Loucy (cell line): ENCODE measurements around the gene OR8A1.

Source experiments
- H2AFZ ChIP-seq: fragments of 200-600 bp; sonication (generic); 2 replicates; pipeline ENCODE4 v1.6.0; 2016; ENCODE audit warnings: antibody characterized with exemption, mild to moderate bottlenecking, low read length, moderate library complexity
- H3F3A ChIP-seq: fragments of 200-600 bp; 2 replicates; pipeline ENCODE4 v1.6.0; 2016; ENCODE audit warnings: antibody characterized with exemption, low read depth, mild to moderate bottlenecking
- H3K27me3 ChIP-seq: fragments of 200-600 bp; sonication (generic); 2 replicates; pipeline ENCODE4 v1.6.1; 2014; ENCODE audit warnings: low read length, mild to moderate bottlenecking; ENCODE audit not compliant: insufficient read depth, poor library complexity, severe bottlenecking
- H3K36me3 ChIP-seq: fragments of 200-600 bp; sonication (generic); 2 replicates; pipeline ENCODE4 v1.6.1; 2016; ENCODE audit warnings: low read length; ENCODE audit not compliant: insufficient read depth
- H3K4me1 ChIP-seq: fragments of 200-600 bp; sonication (generic); 2 replicates; pipeline ENCODE4 v1.5.1; 2014; ENCODE audit warnings: low read length, mild to moderate bottlenecking; ENCODE audit not compliant: insufficient read depth, poor library complexity, severe bottlenecking
- H3K4me2 ChIP-seq: fragments of 200-600 bp; sonication (generic); 2 replicates; pipeline ENCODE4 v1.6.0; 2014; ENCODE audit warnings: antibody characterized with exemption, low read length, low read depth, mild to moderate bottlenecking; ENCODE audit not compliant: poor library complexity, severe bottlenecking
- H3K4me3 ChIP-seq: fragments of 200-600 bp; sonication (generic); 2 replicates; pipeline ENCODE4 v1.5.1; 2014; ENCODE audit warnings: low read length, mild to moderate bottlenecking, mixed read lengths; ENCODE audit not compliant: poor library complexity, severe bottlenecking
- H3K79me2 ChIP-seq: fragments of 200-600 bp; sonication (generic); 2 replicates; pipeline ENCODE4 v1.6.1; 2014; ENCODE audit warnings: low read length; ENCODE audit not compliant: insufficient read depth
- H3K9ac ChIP-seq: fragments of 200-600 bp; sonication (generic); 2 replicates; pipeline ENCODE4 v1.6.0; 2014; ENCODE audit warnings: mild to moderate bottlenecking, low read depth, low read length, moderate library complexity; ENCODE audit not compliant: poor library complexity, severe bottlenecking
- H3K9me2 ChIP-seq: fragments of 200-600 bp; sonication (generic); replicated peaks from 2 replicates; pipeline ENCODE4 v1.6.1; 2016; ENCODE audit warnings: low read depth, low read length, mixed read lengths
- H3K9me3 ChIP-seq: fragments of 200-600 bp; sonication (generic); 2 replicates; pipeline ENCODE4 v1.6.1; 2014; ENCODE audit warnings: mild to moderate bottlenecking, antibody characterized with exemption, low read length, low read depth; ENCODE audit not compliant: insufficient read depth
- H4K20me1 ChIP-seq: fragments of 200-600 bp; sonication (generic); 2 replicates; pipeline ENCODE4 v1.6.0; 2014; ENCODE audit warnings: antibody characterized with exemption, low read length, mild to moderate bottlenecking; ENCODE audit not compliant: insufficient read depth, poor library complexity, severe bottlenecking
- CTCF ChIP-seq: fragments of 200-600 bp; sonication (generic); conservative IDR thresholded peaks from 2 replicates; pipeline ENCODE4 v1.5.1; 2014; ENCODE audit warnings: mild to moderate bottlenecking, antibody characterized with exemption, low read length
- EZH2phosphoT487 ChIP-seq: fragments of 200-600 bp; IDR thresholded peaks from 2 replicates; pipeline ENCODE4 v1.6.1; 2018; ENCODE audit warnings: antibody characterized with exemption, mild to moderate bottlenecking, moderate library complexity, borderline replicate concordance

Gene OR8A1

GRCh38 chr11:124583781-124584180 is 14.0 kb downstream of the OR8A1 start:
- TF ChIP-seq CTCF (no peak), EZH2phosphoT487 (no peak)
- no peaks in the 10 kb centered on the region for H3K79me2 ChIP-seq
- no peaks in the 10 kb centered on the region for H3K9me2 ChIP-seq
- H2AFZ ChIP-seq = no peak overlapping the region
- no peaks in the 10 kb centered on the region for H3K4me1 ChIP-seq
- H3K9me3 ChIP-seq = no peaks in the 10 kb centered on the region
- no peak overlapping the region for H3K4me2 ChIP-seq
- H3K9ac ChIP-seq = no peak overlapping the region
- no peaks in the 10 kb centered on the region for H3K36me3 ChIP-seq
- H3K27me3 ChIP-seq = no peaks in the 10 kb centered on the region
- H3F3A ChIP-seq = no peaks in the 10 kb centered on the region
- H3K4me3 ChIP-seq = no peak overlapping the region
- H4K20me1 ChIP-seq = no peaks in the 10 kb centered on the region

GRCh38 chr11:124584681-124585372 is 15.0 kb downstream of the OR8A1 start:
- H3K27me3 ChIP-seq = no peaks in the 10 kb centered on the region
- no peaks in the 10 kb centered on the region for H3K9me3 ChIP-seq
- H3K9me2 ChIP-seq = no peaks in the 10 kb centered on the region
- H3K9ac ChIP-seq = no peak overlapping the region
- TF ChIP-seq EZH2phosphoT487 (no peak), CTCF (no peak)
- no peaks in the 10 kb centered on the region for H4K20me1 ChIP-seq
- no peak overlapping the region for H3K4me2 ChIP-seq
- no peaks in the 10 kb centered on the region for H3F3A ChIP-seq
- no peaks in the 10 kb centered on the region for H3K36me3 ChIP-seq
- no peak overlapping the region for H3K4me3 ChIP-seq
- H3K79me2 ChIP-seq = no peaks in the 10 kb centered on the region
- no peaks in the 10 kb centered on the region for H3K4me1 ChIP-seq
- H2AFZ ChIP-seq = peak overlapping the region; percentile 73

DNA sequence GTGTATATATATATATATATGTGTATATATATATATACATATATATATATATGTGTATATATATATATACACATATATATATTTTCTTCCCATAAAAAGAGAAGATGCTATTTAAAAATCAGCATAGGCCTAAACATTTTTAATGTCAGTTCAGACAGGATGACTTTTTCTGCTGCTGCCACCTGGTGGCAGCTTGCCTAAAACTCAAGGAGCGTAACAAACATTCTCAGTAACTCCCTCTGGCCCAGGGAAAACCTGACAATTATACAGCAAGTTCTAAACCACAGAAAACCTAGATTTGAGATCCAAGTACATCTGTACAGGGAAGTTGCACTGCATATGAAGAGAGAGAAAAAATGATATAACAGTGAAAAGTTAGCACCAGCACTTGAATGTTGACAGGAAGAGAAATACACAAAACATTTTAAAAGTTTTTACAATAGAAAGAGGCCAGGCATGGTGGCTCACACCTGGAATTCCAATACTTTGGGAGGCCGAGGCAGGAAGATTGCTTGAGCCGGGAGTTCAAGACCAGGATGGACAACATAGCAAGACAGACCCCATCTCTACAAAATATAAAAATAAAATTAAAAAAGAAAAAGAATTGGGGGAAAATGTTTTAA is 16.6 kb downstream of the OR8A1 start:
- H3F3A ChIP-seq = no peaks in the 10 kb centered on the region
- no peaks in the 10 kb centered on the region for H3K27me3 ChIP-seq
- no peak for TF ChIP-seq EZH2phosphoT487
- peak; percentile 69 for TF ChIP-seq CTCF
- H3K9ac ChIP-seq = no peak overlapping the region
- H3K79me2 ChIP-seq = no peaks in the 10 kb centered on the region
- no peak overlapping the region for H3K4me3 ChIP-seq
- no peaks in the 10 kb centered on the region for H4K20me1 ChIP-seq
- H3K9me2 ChIP-seq = no peaks in the 10 kb centered on the region
- H3K9me3 ChIP-seq = no peaks in the 10 kb centered on the region
- no peaks in the 10 kb centered on the region for H3K4me1 ChIP-seq
- no peaks in the 10 kb centered on the region for H3K36me3 ChIP-seq
- no peak overlapping the region for H2AFZ ChIP-seq
- H3K4me2 ChIP-seq = no peak overlapping the region
